ENCODE results near the gene E4F1.

Gene E4F1

GRCh38 chr16:2206780-2207433 is 16.5 kb upstream of the E4F1 start:
- Histone ChIP-seq H3K9ac (ENCODE audit: low read length in 2 of 2) (no peak overlapping the region), H3K4me1 (ENCODE audit: control insufficient read depth, insufficient read depth, low read length) (peaks cover 25% of the 10 kb centered on the region), H3K27me3 (ENCODE audit: control insufficient read depth in 1 of 2, insufficient read depth in 2 of 2, low read length in 2 of 2) (no peaks in the 10 kb centered on the region), H3K9me3 (ENCODE audit: control insufficient read depth in 2 of 2, low read length in 2 of 2) (no peaks in the 10 kb centered on the region), H3K27ac (ENCODE audit: low read length) (no peak overlapping the region), H3K4me3 (ENCODE audit: low read length in 2 of 2) (no peak overlapping the region), H3K36me3 (ENCODE audit: control insufficient read depth in 2 of 2, insufficient read depth in 2 of 2, low read length in 2 of 2) (peaks cover 12% of the 10 kb centered on the region in 2 donors)

- Histone ChIP-seq H3K27ac (ENCODE audit: low read length) (no peak overlapping the region), H3K9ac (ENCODE audit: low read length in 2 of 2) (no peak overlapping the region), H3K27me3 (ENCODE audit: control insufficient read depth in 1 of 2, insufficient read depth in 2 of 2, low read length in 2 of 2) (no peaks in the 10 kb centered on the region), H3K4me1 (ENCODE audit: control insufficient read depth, insufficient read depth, low read length) (peaks cover 34% of the 10 kb centered on the region), H3K4me3 (ENCODE audit: low read length in 2 of 2) (no peak overlapping the region), H3K36me3 (ENCODE audit: control insufficient read depth in 2 of 2, insufficient read depth in 2 of 2, low read length in 2 of 2) (peaks cover 12 to 15% of the 10 kb centered on the region in 2 donors), H3K9me3 (ENCODE audit: control insufficient read depth in 2 of 2, low read length in 2 of 2) (no peaks in the 10 kb centered on the region)
Measured at GRCh38 chr16:2207872-2208271, 15.5 kb upstream of the E4F1 start.

- no peak overlapping the region for H3K9ac ChIP-seq (ENCODE audit: low read length in 2 of 2)
- H3K4me1 ChIP-seq (ENCODE audit: control insufficient read depth, insufficient read depth, low read length), result peaks cover 38% of the 10 kb centered on the region
- no peaks in the 10 kb centered on the region for H3K27me3 ChIP-seq (ENCODE audit: control insufficient read depth in 1 of 2, insufficient read depth in 2 of 2, low read length in 2 of 2)
- no peak overlapping the region for H3K27ac ChIP-seq (ENCODE audit: low read length)
- no peak overlapping the region for H3K4me3 ChIP-seq (ENCODE audit: low read length in 2 of 2)
- H3K9me3 ChIP-seq (ENCODE audit: control insufficient read depth in 2 of 2, low read length in 2 of 2), result no peaks in the 10 kb centered on the region
- H3K36me3 ChIP-seq (ENCODE audit: control insufficient read depth in 2 of 2, insufficient read depth in 2 of 2, low read length in 2 of 2), result peaks cover 12 to 15% of the 10 kb centered on the region in 2 donors
Measured at GRCh38 chr16:2208308-2208707, 15.1 kb upstream of the E4F1 start.

- Histone ChIP-seq H3K9ac (ENCODE audit: low read length in 2 of 2) (no peak overlapping the region), H3K4me1 (ENCODE audit: control insufficient read depth, insufficient read depth, low read length) (peaks cover 43% of the 10 kb centered on the region), H3K36me3 (ENCODE audit: control insufficient read depth in 2 of 2, insufficient read depth in 2 of 2, low read length in 2 of 2) (peaks cover 12 to 15% of the 10 kb centered on the region in 2 donors), H3K4me3 (ENCODE audit: low read length in 2 of 2) (no peak overlapping the region), H3K27me3 (ENCODE audit: control insufficient read depth in 1 of 2, insufficient read depth in 2 of 2, low read length in 2 of 2) (no peaks in the 10 kb centered on the region), H3K27ac (ENCODE audit: low read length) (no peak overlapping the region), H3K9me3 (ENCODE audit: control insufficient read depth in 2 of 2, low read length in 2 of 2) (no peaks in the 10 kb centered on the region)
Measured at GRCh38 chr16:2208772-2209171, 14.6 kb upstream of the E4F1 start.

GRCh38 chr16:2209258-2210008 is 14.0 kb upstream of the E4F1 start:
- H3K27ac ChIP-seq (ENCODE audit: low read length), result no peak overlapping the region
- H3K4me3 ChIP-seq (ENCODE audit: low read length in 2 of 2), result no peak overlapping the region
- H3K9ac ChIP-seq (ENCODE audit: low read length in 2 of 2), result no peak overlapping the region
- no peaks in the 10 kb centered on the region for H3K9me3 ChIP-seq (ENCODE audit: control insufficient read depth in 2 of 2, low read length in 2 of 2)
- H3K27me3 ChIP-seq (ENCODE audit: control insufficient read depth in 1 of 2, insufficient read depth in 2 of 2, low read length in 2 of 2), result no peaks in the 10 kb centered on the region
- peaks cover 12 to 15% of the 10 kb centered on the region in 2 donors for H3K36me3 ChIP-seq (ENCODE audit: control insufficient read depth in 2 of 2, insufficient read depth in 2 of 2, low read length in 2 of 2)
- peaks cover 49% of the 10 kb centered on the region for H3K4me1 ChIP-seq (ENCODE audit: control insufficient read depth, insufficient read depth, low read length)

- peaks cover 12 to 15% of the 10 kb centered on the region in 2 donors for H3K36me3 ChIP-seq (ENCODE audit: control insufficient read depth in 2 of 2, insufficient read depth in 2 of 2, low read length in 2 of 2)
- no peak overlapping the region for H3K9ac ChIP-seq (ENCODE audit: low read length in 2 of 2)
- no peaks in the 10 kb centered on the region for H3K27me3 ChIP-seq (ENCODE audit: control insufficient read depth in 1 of 2, insufficient read depth in 2 of 2, low read length in 2 of 2)
- H3K27ac ChIP-seq (ENCODE audit: low read length), result no peak overlapping the region
- peaks cover 45% of the 10 kb centered on the region for H3K4me1 ChIP-seq (ENCODE audit: control insufficient read depth, insufficient read depth, low read length)
- H3K4me3 ChIP-seq (ENCODE audit: low read length in 2 of 2), result no peak overlapping the region
- no peaks in the 10 kb centered on the region for H3K9me3 ChIP-seq (ENCODE audit: control insufficient read depth in 2 of 2, low read length in 2 of 2)
Measured at GRCh38 chr16:2210009-2210332, 13.4 kb upstream of the E4F1 start.

GRCh38 chr16:2210386-2211365 is 12.7 kb upstream of the E4F1 start, which contains the start of gene BRICD5:
Gene BRICD5, minus strand, starts transcription at chr16:2210863. Its CDS starts 30 bp downstream, at chr16:2210833.
- no peak within 1 kb of the TSS for H3K27ac ChIP-seq (ENCODE audit: low read length)
- H3K4me1 ChIP-seq (ENCODE audit: control insufficient read depth, insufficient read depth, low read length), result peaks cover 42% of the 10 kb centered on the region
- no peak within 1 kb of the TSS for H3K9ac ChIP-seq (ENCODE audit: low read length in 2 of 2)
- H3K9me3 ChIP-seq (ENCODE audit: control insufficient read depth in 2 of 2, low read length in 2 of 2), result no peaks in the 10 kb centered on the region
- peaks cover 12 to 15% of the 10 kb centered on the region in 2 donors for H3K36me3 ChIP-seq (ENCODE audit: control insufficient read depth in 2 of 2, insufficient read depth in 2 of 2, low read length in 2 of 2)
- no peaks in the 10 kb centered on the region for H3K27me3 ChIP-seq (ENCODE audit: control insufficient read depth in 1 of 2, insufficient read depth in 2 of 2, low read length in 2 of 2)
- H3K4me3 ChIP-seq (ENCODE audit: low read length in 2 of 2), result no peak within 1 kb of the TSS

- H3K4me3 ChIP-seq (ENCODE audit: low read length in 2 of 2), result no peak overlapping the region
- peaks cover 31% of the 10 kb centered on the region for H3K4me1 ChIP-seq (ENCODE audit: control insufficient read depth, insufficient read depth, low read length)
- H3K9ac ChIP-seq (ENCODE audit: low read length in 2 of 2), result no peak overlapping the region
- no peaks in the 10 kb centered on the region for H3K27me3 ChIP-seq (ENCODE audit: control insufficient read depth in 1 of 2, insufficient read depth in 2 of 2, low read length in 2 of 2)
- no peak overlapping the region for H3K27ac ChIP-seq (ENCODE audit: low read length)
- no peaks in the 10 kb centered on the region for H3K9me3 ChIP-seq (ENCODE audit: control insufficient read depth in 2 of 2, low read length in 2 of 2)
- H3K36me3 ChIP-seq (ENCODE audit: control insufficient read depth in 2 of 2, insufficient read depth in 2 of 2, low read length in 2 of 2), result peaks cover 12 to 15% of the 10 kb centered on the region in 2 donors
Measured at GRCh38 chr16:2211923-2212347, 11.5 kb upstream of the E4F1 start.

GRCh38 chr16:2212362-2213324 is 10.7 kb upstream of the E4F1 start:
- Histone ChIP-seq H3K27ac (ENCODE audit: low read length) (no peak overlapping the region), H3K9me3 (ENCODE audit: control insufficient read depth in 2 of 2, low read length in 2 of 2) (no peaks in the 10 kb centered on the region), H3K36me3 (ENCODE audit: control insufficient read depth in 2 of 2, insufficient read depth in 2 of 2, low read length in 2 of 2) (peaks cover 6 to 11% of the 10 kb centered on the region in 2 donors), H3K9ac (ENCODE audit: low read length in 2 of 2) (peak overlapping the region; percentile 42 to 60), H3K4me3 (ENCODE audit: low read length in 2 of 2) (peak overlapping the region; percentile 31 to 66), H3K27me3 (ENCODE audit: control insufficient read depth in 1 of 2, insufficient read depth in 2 of 2, low read length in 2 of 2) (no peaks in the 10 kb centered on the region), H3K4me1 (ENCODE audit: control insufficient read depth, insufficient read depth, low read length) (peaks cover 29% of the 10 kb centered on the region)

Measured in stomach smooth muscle (tissue), 2 donors.